C4-2B (cell line): ENCODE measurements around the gene PCSK5.
"Not testable (repeated sequence)": the region's sequence is repeated elsewhere in the genome, so short reads cannot be mapped to it uniquely, and the experiment has no call there.

Experiments used
- H3K27ac ChIP-seq: fragments of 450-650 bp; 2 replicates; pipeline ENCODE4 v1.5.1; 2017
- ZFX ChIP-seq: fragments of 450-650 bp; IDR thresholded peaks from 2 replicates; pipeline ENCODE4 v1.6.1; 2017
- TF ChIP-seq, protein P1 (sequence below): fragments of 450-650 bp; conservative IDR thresholded peaks from 2 replicates; pipeline ENCODE4 v1.5.1; 2017; ENCODE audit warnings: mild to moderate bottlenecking

Gene PCSK5

DNA sequence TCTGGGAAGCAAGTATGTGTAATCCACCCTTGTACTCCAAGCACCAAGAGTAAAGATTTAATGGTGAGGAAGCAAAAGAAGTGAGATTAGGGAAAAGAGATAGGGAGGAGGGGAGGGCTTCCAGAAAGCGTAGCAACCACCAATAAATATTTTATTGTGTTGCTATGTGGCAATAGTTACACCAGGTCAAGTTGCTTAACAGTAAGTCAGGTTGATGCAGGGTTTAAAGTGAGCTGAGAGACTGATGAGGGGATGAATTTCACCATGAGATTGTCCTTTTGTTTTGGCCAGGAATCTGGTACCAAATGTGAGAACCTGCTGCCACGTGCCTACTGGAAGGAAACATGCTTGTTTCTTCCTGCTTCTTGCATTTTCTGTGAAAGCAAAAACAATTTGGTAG lies 62.7 kb downstream of the PCSK5 start:
- H3K27ac ChIP-seq: no peak overlapping the region
- no peak for TF ChIP-seq ZFX
- TF ChIP-seq, protein P1, sequence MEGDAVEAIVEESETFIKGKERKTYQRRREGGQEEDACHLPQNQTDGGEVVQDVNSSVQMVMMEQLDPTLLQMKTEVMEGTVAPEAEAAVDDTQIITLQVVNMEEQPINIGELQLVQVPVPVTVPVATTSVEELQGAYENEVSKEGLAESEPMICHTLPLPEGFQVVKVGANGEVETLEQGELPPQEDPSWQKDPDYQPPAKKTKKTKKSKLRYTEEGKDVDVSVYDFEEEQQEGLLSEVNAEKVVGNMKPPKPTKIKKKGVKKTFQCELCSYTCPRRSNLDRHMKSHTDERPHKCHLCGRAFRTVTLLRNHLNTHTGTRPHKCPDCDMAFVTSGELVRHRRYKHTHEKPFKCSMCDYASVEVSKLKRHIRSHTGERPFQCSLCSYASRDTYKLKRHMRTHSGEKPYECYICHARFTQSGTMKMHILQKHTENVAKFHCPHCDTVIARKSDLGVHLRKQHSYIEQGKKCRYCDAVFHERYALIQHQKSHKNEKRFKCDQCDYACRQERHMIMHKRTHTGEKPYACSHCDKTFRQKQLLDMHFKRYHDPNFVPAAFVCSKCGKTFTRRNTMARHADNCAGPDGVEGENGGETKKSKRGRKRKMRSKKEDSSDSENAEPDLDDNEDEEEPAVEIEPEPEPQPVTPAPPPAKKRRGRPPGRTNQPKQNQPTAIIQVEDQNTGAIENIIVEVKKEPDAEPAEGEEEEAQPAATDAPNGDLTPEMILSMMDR: no peak

DNA sequence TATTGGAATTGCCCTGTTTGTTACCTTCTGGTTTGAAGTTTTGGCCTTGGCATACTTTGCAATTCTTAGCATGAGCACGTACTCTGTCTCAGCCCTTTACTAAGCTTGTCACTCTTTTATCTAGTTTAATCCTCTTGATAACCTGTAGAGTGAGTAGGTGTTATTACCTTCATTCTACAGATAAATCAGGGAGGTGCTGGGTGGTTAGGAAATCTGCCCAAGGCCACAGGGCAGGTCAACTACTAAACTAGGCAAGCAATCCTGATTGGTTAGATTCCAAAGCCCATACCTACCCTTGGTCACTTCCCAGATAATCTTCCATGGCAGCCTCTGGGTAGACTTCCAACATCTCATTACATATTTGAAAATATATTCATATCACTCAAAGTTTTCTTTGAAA lies 65.7 kb downstream of the PCSK5 start:
- H3K27ac ChIP-seq: no peak overlapping the region
- TF ChIP-seq ZFX: no peak
- TF ChIP-seq, protein P1: no peak

DNA sequence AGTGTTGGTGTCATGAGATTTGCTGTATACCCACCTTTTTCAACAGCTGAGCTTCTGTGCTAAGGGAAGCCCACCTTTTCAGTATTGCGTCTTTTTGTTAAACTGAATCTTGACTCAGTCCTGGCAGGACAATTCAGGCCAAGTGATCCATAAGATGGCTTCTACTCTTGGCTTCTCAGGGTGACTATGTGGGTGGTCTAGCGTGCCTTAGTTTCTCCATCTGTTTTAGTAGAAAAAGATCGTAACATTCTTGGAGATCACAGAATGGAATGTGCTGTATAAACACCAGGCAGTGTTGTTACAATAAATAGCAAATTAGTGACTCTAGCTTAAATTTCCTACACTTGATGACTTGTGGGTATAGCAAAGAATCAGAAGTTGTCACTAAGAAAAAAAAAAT lies 66.6 kb downstream of the PCSK5 start:
- H3K27ac ChIP-seq: no peak overlapping the region
- TF ChIP-seq ZFX: no peak
- TF ChIP-seq, protein P1: no peak

DNA sequence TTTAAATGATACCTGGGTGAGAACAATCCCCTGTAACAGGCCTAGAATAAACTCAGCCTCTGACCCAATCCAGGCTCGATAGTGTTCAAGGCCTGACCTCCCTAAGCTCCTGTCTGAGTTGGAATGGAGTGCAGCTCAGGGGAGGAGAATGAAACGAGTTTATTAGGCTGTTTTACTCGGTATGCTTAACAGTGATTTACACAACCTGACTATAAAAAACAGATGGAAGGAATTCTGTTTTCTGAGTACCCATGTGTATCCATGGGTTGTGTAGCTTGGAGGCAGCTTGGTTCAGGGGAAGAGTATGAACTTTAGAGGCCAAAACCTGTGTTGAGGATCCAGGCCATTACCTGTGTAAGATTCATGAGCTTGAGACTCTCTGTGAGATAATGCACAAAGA lies 67.8 kb downstream of the PCSK5 start:
- no peak overlapping the region for H3K27ac ChIP-seq
- no peak for TF ChIP-seq ZFX
- TF ChIP-seq, protein P1: no peak

DNA sequence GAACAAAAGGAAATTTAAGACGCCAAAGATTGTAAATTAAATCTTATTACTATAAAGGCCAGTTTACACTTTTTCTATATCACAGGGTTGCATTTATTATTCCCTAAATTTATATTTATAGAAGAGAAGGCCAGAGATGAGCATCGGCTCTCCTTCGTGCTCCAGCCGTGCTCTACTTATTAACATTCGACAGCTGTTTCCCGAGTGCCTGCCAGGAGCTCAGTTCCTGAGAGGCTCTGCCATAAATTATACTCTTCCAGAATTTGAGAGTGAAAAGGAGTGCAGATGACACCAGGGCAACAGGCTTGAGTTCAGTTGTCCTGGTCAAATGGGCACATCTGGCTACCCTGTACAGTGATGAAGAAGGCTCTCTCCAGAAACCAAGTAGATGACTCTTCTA lies 70.1 kb downstream of the PCSK5 start:
- no peak overlapping the region for H3K27ac ChIP-seq
- no peak for TF ChIP-seq ZFX
- TF ChIP-seq, protein P1: no peak

DNA sequence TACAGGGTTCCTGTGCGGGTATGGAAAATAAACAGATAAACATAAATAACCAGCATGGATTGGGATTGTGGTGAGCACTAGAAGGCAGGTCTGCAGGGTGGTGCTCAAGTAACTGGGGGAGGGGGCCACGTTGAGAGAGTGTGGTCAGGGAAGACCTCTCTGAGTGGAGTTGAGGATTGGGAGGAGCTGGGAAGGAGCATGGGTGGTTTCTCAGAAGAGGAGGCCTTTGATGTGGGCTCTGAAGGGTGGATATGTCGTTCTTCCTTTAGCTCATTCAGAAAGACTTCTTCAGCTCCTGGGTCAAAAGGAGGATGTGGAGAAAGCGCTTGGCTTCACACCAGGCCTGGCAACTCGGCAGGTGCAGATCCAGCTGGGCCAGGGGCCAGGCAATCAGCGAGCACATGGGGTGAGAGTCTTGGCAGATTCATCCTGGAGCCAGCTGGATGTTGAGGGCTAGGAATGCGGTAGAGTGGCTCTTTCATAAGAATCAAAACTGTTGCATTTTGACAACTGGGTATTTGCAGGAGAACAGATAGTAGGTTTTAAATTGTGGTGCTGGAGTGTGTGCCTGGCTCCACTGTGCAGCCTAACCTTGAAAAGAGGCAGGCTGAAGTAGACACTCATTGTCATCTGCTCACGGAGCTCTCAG lies 71.7 kb downstream of the PCSK5 start:
- TF ChIP-seq, protein P1: no peak
- no peak for TF ChIP-seq ZFX
- H3K27ac ChIP-seq: no peak overlapping the region

DNA sequence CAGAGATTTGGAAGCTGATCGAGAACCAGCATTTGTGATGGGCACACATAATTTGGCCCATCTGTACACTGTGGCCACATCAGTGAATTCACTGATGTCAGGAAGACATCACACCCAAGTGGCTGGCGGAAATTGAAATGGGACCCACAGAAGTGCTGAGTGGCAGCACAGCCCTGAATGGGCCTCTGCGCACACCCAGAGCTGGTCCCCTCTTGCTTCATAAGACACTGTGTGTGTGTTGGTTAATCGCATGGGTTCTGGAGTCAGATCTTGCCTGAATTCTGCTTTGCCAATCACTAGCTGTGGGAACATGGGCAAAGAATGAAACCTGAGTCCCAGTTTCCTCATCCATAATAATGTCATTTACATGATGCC lies 72.2 kb downstream of the PCSK5 start:
- no peak overlapping the region for H3K27ac ChIP-seq
- TF ChIP-seq, protein P1: no peak
- no peak for TF ChIP-seq ZFX

DNA sequence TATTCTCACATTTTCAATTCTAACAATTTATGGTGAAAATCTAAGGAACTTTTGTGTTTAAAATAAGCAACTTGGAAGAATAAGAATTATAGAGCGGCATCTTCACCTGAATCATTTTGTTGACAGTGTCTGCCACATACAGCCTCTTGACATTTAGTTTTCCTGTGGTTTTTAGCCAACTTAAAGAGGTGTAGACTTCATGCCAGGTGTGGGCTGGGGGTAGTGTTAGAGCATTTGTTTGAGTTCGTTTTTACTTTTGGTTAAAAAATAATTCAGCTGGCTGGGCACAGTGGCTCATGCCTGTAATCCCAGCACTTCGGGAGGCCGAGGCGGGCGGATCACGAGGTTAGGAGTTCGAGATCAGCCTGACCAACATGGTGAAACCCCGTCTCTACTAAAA lies 72.8 kb downstream of the PCSK5 start:
- not testable (repeated sequence) for H3K27ac ChIP-seq
